Subcutaneous adipose tissue (tissue), 4 donors: ENCODE results near the gene NFATC1. TPM values are rescaled to one million over a fixed set of nuclear protein-coding genes. Genes with fewer than 3 reads are reported as not detected.

Experiments
- CTCF ChIP-seq: fragments of 450-650 bp; IDR thresholded peaks from one replicate; pipeline ENCODE4 v1.5.1; 2016; ENCODE audit warnings: low read depth, mild to moderate bottlenecking, control low read depth, antibody characterized with exemption, moderate library complexity
- total RNA-seq, 4 donors: library from RNA; depleted of rRNA; stranded (reverse); fragments of >200 nt; gene quantifications; one replicate each; pipeline ENCODE4 v1.1.0, GENCODE V29; 2016

NFATC1 gene
- total RNA-seq, 4 donors from 2014 or later: 9.8 to 17.2 (median 11.5) TPM

- no peak for TF ChIP-seq CTCF
Observed at GRCh38 chr18:79382681-79383387, 12.9 kb upstream of the NFATC1 start.

GRCh38 chr18:79383388-79384056, 12.2 kb upstream of the NFATC1 start:
- TF ChIP-seq CTCF: no peak

GRCh38 chr18:79384151-79384807, 11.5 kb upstream of the NFATC1 start:
- TF ChIP-seq CTCF: no peak

- no peak for TF ChIP-seq CTCF
Observed at GRCh38 chr18:79384834-79385233, 10.9 kb upstream of the NFATC1 start.

- TF ChIP-seq CTCF: no peak
Observed at GRCh38 chr18:79385326-79385707, 10.4 kb upstream of the NFATC1 start.

GRCh38 chr18:79385708-79386341, 9.9 kb upstream of the NFATC1 start:
- no peak for TF ChIP-seq CTCF

GRCh38 chr18:79386547-79386946, 9.2 kb upstream of the NFATC1 start:
- TF ChIP-seq CTCF: no peak
